Measurements from ENCODE around the gene TNIK.

The TNIK gene

GRCh38 chr3:171480526-171480925 lies 20.3 kb upstream of the TNIK start:
- no peak for DNase-seq
- Histone ChIP-seq H3K9me3 (no peaks in the 10 kb centered on the region), H3K4me3 (ENCODE audit: low read depth, low read length) (no peak overlapping the region), H3K27me3 (no peaks in the 10 kb centered on the region), H3K36me3 (no peaks in the 10 kb centered on the region), H3K4me1 (no peaks in the 10 kb centered on the region)
- TF ChIP-seq, protein P1, sequence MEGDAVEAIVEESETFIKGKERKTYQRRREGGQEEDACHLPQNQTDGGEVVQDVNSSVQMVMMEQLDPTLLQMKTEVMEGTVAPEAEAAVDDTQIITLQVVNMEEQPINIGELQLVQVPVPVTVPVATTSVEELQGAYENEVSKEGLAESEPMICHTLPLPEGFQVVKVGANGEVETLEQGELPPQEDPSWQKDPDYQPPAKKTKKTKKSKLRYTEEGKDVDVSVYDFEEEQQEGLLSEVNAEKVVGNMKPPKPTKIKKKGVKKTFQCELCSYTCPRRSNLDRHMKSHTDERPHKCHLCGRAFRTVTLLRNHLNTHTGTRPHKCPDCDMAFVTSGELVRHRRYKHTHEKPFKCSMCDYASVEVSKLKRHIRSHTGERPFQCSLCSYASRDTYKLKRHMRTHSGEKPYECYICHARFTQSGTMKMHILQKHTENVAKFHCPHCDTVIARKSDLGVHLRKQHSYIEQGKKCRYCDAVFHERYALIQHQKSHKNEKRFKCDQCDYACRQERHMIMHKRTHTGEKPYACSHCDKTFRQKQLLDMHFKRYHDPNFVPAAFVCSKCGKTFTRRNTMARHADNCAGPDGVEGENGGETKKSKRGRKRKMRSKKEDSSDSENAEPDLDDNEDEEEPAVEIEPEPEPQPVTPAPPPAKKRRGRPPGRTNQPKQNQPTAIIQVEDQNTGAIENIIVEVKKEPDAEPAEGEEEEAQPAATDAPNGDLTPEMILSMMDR (IDR thresholded peaks at IDR 0.05; ENCODE audit: low read depth, low read length): no peak

GRCh38 chr3:171476532-171477102 lies 16.4 kb upstream of the TNIK start:
- H3K27me3 ChIP-seq: no peaks in the 10 kb centered on the region
- H3K4me1 ChIP-seq: no peaks in the 10 kb centered on the region
- no peaks in the 10 kb centered on the region for H3K36me3 ChIP-seq
- no peaks in the 10 kb centered on the region for H3K9me3 ChIP-seq
- TF ChIP-seq, protein P1 (IDR thresholded peaks at IDR 0.05; ENCODE audit: low read depth, low read length): no peak
- DNase-seq: no peak
- no peak overlapping the region for H3K4me3 ChIP-seq (ENCODE audit: low read depth, low read length)

DNA sequence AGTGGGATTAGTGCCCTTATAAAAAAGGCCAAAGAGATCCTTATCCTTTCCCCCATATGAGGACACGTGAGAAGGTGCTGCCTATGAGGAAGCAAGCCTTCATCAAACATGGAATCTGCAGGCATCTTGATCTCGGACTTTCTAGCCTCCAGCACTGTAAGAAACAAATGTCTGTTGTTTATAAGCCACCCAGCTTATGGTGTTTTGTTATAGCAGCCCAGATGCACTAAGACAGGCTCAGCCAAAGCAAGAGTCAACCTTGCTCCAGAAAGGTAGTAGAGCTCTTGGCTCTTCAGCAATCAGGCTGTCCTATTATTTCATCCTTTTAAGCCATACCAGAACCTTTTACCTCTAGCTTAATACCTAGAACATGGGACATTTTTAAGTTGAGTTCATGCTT lies 12.3 kb upstream of the TNIK start:
- H3K36me3 ChIP-seq: no peaks in the 10 kb centered on the region
- H3K27me3 ChIP-seq: no peaks in the 10 kb centered on the region
- no peaks in the 10 kb centered on the region for H3K9me3 ChIP-seq
- TF ChIP-seq, protein P1 (IDR thresholded peaks at IDR 0.05; ENCODE audit: low read depth, low read length): no peak
- H3K4me1 ChIP-seq: peaks cover 9% of the 10 kb centered on the region; the same call in 1 of the 2 replicates
- H3K4me3 ChIP-seq (ENCODE audit: low read depth, low read length): no peak overlapping the region
- DNase-seq: no peak

GRCh38 chr3:171470714-171471227 lies 10.6 kb upstream of the TNIK start:
- Histone ChIP-seq H3K36me3 (no peaks in the 10 kb centered on the region), H3K4me3 (ENCODE audit: low read depth, low read length) (no peak overlapping the region), H3K4me1 (peaks cover 13% of the 10 kb centered on the region), H3K27me3 (no peaks in the 10 kb centered on the region), H3K9me3 (no peaks in the 10 kb centered on the region)
- DNase-seq: no peak
- TF ChIP-seq, protein P1 (IDR thresholded peaks at IDR 0.05; ENCODE audit: low read depth, low read length): no peak

DNA sequence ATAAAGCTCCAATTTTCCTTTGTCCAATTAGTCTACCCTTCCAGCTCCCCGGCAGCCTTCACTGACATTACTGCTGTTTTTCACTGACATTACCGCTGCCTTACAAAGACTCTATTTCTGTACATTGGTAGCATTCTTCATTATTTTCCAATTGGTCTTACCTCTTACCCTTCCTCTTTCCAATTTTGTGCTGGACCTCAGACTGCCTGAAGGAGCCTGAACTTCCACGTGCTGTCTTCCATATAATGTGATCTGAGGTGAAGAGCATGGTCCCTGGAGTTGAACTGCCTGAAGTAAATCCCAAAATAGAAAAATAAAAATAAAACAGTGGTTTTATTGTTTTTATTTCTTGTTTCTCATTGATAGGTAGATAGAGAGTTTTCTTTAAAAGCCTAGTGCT lies 9.2 kb upstream of the TNIK start:
- peaks cover 13% of the 10 kb centered on the region for H3K4me1 ChIP-seq
- no peaks in the 10 kb centered on the region for H3K9me3 ChIP-seq
- TF ChIP-seq, protein P1 (IDR thresholded peaks at IDR 0.05; ENCODE audit: low read depth, low read length): no peak
- H3K36me3 ChIP-seq: no peaks in the 10 kb centered on the region
- H3K4me3 ChIP-seq (ENCODE audit: low read depth, low read length): no peak overlapping the region
- H3K27me3 ChIP-seq: no peaks in the 10 kb centered on the region
- DNase-seq: no peak

GRCh38 chr3:171468296-171468906 lies 8.2 kb upstream of the TNIK start:
- TF ChIP-seq, protein P1 (IDR thresholded peaks at IDR 0.05; ENCODE audit: low read depth, low read length): no peak
- H3K4me1 ChIP-seq: peaks cover 13% of the 10 kb centered on the region
- no peak for DNase-seq
- no peaks in the 10 kb centered on the region for H3K36me3 ChIP-seq
- no peaks in the 10 kb centered on the region for H3K27me3 ChIP-seq
- H3K9me3 ChIP-seq: no peaks in the 10 kb centered on the region
- no peak overlapping the region for H3K4me3 ChIP-seq (ENCODE audit: low read depth, low read length)
